SK-N-SH treated with all-trans-retinoic acid at 6 μM for 48 hours (cell line): ENCODE measurements around the gene RELA.

Source experiments
- ATAC-seq: fragments of 200-7000 bp; cut with Tn5 transposase; 3 replicates; pipeline ENCODE4 v1.9.1; 2020; ENCODE audit warnings: mild to moderate bottlenecking, moderate library complexity
- ARNTL ChIP-seq: fragments of 450-650 bp; formaldehyde crosslinking; IDR thresholded peaks from 2 replicates; pipeline ENCODE4 v1.5.0; 2020; ENCODE audit warnings: low read depth, mild to moderate bottlenecking, moderate library complexity, borderline replicate concordance
- BACH2 ChIP-seq: fragments of 250-450 bp; sonication (Bioruptor Pico); IDR thresholded peaks from 2 replicates; pipeline ENCODE4 v1.9.0; 2021; ENCODE audit warnings: mild to moderate bottlenecking, borderline replicate concordance
- ESRRG ChIP-seq: fragments of 250-450 bp; sonication (Bioruptor Pico); IDR thresholded peaks from 2 replicates; pipeline ENCODE4 v1.6.1; 2021; ENCODE audit warnings: mild to moderate bottlenecking
- GLIS3 ChIP-seq: fragments of 250-450 bp; sonication (Bioruptor Pico); IDR thresholded peaks from 2 replicates; pipeline ENCODE4 v1.5.0; 2020; ENCODE audit warnings: mild to moderate bottlenecking, moderate library complexity
- PPARA ChIP-seq: fragments of 250-450 bp; sonication (Bioruptor Pico); IDR thresholded peaks from 2 replicates; pipeline ENCODE4 v1.5.0; 2020; ENCODE audit warnings: mild to moderate bottlenecking, borderline replicate concordance
- SNAI2 ChIP-seq: fragments of 250-450 bp; sonication (Bioruptor Pico); IDR thresholded peaks from 2 replicates; pipeline ENCODE4 v1.5.0; 2020; ENCODE audit warnings: mild to moderate bottlenecking, moderate library complexity
- TCF4 ChIP-seq: fragments of 250-450 bp; sonication (Bioruptor Pico); IDR thresholded peaks from 2 replicates; pipeline ENCODE4 v1.8.0; 2021; ENCODE audit warnings: mild to moderate bottlenecking, moderate library complexity, borderline replicate concordance
- TOX ChIP-seq: fragments of 250-450 bp; sonication (Bioruptor Pico); IDR thresholded peaks from 2 replicates; pipeline ENCODE4 v1.8.0; 2021; ENCODE audit warnings: mild to moderate bottlenecking, moderate library complexity, borderline replicate concordance
- ZC3H10 ChIP-seq: fragments of 250-450 bp; sonication (Bioruptor Pico); IDR thresholded peaks from 2 replicates; pipeline ENCODE4 v1.5.1; 2021; ENCODE audit warnings: mild to moderate bottlenecking, moderate library complexity
- ZFP3 ChIP-seq: fragments of 250-450 bp; sonication (Bioruptor Pico); IDR thresholded peaks from 2 replicates; pipeline ENCODE4 v1.5.0; 2020; ENCODE audit warnings: mild to moderate bottlenecking, moderate library complexity
- ZFP30 ChIP-seq: fragments of 450-650 bp; formaldehyde crosslinking; IDR thresholded peaks from 2 replicates; pipeline ENCODE4 v1.5.0; 2022; ENCODE audit warnings: mild to moderate bottlenecking, moderate library complexity
- ZNF565 ChIP-seq: fragments of 450-650 bp; formaldehyde crosslinking; conservative IDR thresholded peaks from 2 replicates; pipeline ENCODE4 v1.5.0; 2020; ENCODE audit warnings: low read depth, mild to moderate bottlenecking, moderate library complexity
- ZNF70 ChIP-seq: fragments of 450-650 bp; formaldehyde crosslinking; IDR thresholded peaks from 2 replicates; pipeline ENCODE4 v1.5.0; 2020; ENCODE audit warnings: mild to moderate bottlenecking, moderate library complexity
- ZNF8 ChIP-seq: fragments of 450-650 bp; formaldehyde crosslinking; IDR thresholded peaks from 2 replicates; pipeline ENCODE4 v1.5.0; 2020; ENCODE audit warnings: mild to moderate bottlenecking, moderate library complexity
- TF ChIP-seq, protein P1 (sequence below): fragments of 250-450 bp; sonication (Bioruptor Pico); IDR thresholded peaks from 2 replicates; pipeline ENCODE4 v1.5.1; 2020; ENCODE audit warnings: low read depth, mild to moderate bottlenecking, moderate library complexity
- TF ChIP-seq, protein P2 (sequence below): fragments of 250-450 bp; sonication (Bioruptor Pico); IDR thresholded peaks from 2 replicates; pipeline ENCODE4 v1.5.1; 2021; ENCODE audit warnings: mild to moderate bottlenecking, moderate library complexity
- TF ChIP-seq, protein P3 (sequence below): fragments of 250-450 bp; sonication (Bioruptor Pico); IDR thresholded peaks from 2 replicates; pipeline ENCODE4 v1.5.0; 2020; ENCODE audit warnings: mild to moderate bottlenecking, moderate library complexity
- TF ChIP-seq, protein P4 (sequence below): fragments of 250-450 bp; sonication (Bioruptor Pico); IDR thresholded peaks from 2 replicates; pipeline ENCODE4 v1.8.0; 2020; ENCODE audit warnings: mild to moderate bottlenecking, moderate library complexity, borderline replicate concordance

RELA gene

DNA sequence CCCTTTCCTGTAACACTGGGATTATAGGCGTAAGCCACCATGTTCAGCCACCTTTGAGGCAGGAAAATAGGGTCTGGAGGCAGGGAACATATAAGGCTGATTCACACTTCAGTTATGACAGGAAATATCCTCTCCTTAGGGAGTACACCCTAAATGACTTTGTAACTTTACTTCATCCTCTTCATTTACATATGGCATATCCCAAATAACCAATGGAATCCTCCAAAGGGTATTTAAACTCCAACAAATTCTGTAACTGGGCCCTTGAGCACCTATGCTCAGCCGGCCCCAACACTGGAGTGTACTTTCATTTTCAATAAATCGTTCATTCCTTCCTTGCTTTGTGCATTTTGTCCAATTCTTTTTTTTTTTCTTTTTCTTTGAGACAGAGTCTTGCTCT, 47.7 kb upstream of the RELA start:
- ATAC-seq: no peak
- TF ChIP-seq ZFP3 (CRISPR knock-in tag) (no peak), BACH2 (CRISPR knock-in tag) (no peak), ZFP30 (no peak), ZNF565 (CRISPR knock-in tag) (no peak), PPARA (CRISPR knock-in tag) (no peak), GLIS3 (CRISPR knock-in tag) (no peak), ZC3H10 (CRISPR knock-in tag) (no peak), SNAI2 (CRISPR knock-in tag) (no peak), ESRRG (no peak), ZNF70 (CRISPR knock-in tag) (no peak), TOX (no peak)
- TF ChIP-seq, protein P1, sequence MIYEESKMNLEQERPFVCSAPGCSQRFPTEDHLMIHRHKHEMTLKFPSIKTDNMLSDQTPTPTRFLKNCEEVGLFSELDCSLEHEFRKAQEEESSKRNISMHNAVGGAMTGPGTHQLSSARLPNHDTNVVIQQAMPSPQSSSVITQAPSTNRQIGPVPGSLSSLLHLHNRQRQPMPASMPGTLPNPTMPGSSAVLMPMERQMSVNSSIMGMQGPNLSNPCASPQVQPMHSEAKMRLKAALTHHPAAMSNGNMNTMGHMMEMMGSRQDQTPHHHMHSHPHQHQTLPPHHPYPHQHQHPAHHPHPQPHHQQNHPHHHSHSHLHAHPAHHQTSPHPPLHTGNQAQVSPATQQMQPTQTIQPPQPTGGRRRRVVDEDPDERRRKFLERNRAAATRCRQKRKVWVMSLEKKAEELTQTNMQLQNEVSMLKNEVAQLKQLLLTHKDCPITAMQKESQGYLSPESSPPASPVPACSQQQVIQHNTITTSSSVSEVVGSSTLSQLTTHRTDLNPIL (CRISPR knock-in tag): no peak
- TF ChIP-seq, protein P2, sequence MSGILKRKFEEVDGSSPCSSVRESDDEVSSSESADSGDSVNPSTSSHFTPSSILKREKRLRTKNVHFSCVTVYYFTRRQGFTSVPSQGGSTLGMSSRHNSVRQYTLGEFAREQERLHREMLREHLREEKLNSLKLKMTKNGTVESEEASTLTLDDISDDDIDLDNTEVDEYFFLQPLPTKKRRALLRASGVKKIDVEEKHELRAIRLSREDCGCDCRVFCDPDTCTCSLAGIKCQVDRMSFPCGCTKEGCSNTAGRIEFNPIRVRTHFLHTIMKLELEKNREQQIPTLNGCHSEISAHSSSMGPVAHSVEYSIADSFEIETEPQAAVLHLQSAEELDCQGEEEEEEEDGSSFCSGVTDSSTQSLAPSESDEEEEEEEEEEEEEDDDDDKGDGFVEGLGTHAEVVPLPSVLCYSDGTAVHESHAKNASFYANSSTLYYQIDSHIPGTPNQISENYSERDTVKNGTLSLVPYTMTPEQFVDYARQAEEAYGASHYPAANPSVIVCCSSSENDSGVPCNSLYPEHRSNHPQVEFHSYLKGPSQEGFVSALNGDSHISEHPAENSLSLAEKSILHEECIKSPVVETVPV (CRISPR knock-in tag): no peak
- TF ChIP-seq, protein P3, sequence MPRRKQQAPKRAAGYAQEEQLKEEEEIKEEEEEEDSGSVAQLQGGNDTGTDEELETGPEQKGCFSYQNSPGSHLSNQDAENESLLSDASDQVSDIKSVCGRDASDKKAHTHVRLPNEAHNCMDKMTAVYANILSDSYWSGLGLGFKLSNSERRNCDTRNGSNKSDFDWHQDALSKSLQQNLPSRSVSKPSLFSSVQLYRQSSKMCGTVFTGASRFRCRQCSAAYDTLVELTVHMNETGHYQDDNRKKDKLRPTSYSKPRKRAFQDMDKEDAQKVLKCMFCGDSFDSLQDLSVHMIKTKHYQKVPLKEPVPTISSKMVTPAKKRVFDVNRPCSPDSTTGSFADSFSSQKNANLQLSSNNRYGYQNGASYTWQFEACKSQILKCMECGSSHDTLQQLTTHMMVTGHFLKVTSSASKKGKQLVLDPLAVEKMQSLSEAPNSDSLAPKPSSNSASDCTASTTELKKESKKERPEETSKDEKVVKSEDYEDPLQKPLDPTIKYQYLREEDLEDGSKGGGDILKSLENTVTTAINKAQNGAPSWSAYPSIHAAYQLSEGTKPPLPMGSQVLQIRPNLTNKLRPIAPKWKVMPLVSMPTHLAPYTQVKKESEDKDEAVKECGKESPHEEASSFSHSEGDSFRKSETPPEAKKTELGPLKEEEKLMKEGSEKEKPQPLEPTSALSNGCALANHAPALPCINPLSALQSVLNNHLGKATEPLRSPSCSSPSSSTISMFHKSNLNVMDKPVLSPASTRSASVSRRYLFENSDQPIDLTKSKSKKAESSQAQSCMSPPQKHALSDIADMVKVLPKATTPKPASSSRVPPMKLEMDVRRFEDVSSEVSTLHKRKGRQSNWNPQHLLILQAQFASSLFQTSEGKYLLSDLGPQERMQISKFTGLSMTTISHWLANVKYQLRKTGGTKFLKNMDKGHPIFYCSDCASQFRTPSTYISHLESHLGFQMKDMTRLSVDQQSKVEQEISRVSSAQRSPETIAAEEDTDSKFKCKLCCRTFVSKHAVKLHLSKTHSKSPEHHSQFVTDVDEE (CRISPR knock-in tag): no peak
- TF ChIP-seq, protein P4, sequence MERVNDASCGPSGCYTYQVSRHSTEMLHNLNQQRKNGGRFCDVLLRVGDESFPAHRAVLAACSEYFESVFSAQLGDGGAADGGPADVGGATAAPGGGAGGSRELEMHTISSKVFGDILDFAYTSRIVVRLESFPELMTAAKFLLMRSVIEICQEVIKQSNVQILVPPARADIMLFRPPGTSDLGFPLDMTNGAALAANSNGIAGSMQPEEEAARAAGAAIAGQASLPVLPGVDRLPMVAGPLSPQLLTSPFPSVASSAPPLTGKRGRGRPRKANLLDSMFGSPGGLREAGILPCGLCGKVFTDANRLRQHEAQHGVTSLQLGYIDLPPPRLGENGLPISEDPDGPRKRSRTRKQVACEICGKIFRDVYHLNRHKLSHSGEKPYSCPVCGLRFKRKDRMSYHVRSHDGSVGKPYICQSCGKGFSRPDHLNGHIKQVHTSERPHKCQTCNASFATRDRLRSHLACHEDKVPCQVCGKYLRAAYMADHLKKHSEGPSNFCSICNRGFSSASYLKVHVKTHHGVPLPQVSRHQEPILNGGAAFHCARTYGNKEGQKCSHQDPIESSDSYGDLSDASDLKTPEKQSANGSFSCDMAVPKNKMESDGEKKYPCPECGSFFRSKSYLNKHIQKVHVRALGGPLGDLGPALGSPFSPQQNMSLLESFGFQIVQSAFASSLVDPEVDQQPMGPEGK: no peak

DNA sequence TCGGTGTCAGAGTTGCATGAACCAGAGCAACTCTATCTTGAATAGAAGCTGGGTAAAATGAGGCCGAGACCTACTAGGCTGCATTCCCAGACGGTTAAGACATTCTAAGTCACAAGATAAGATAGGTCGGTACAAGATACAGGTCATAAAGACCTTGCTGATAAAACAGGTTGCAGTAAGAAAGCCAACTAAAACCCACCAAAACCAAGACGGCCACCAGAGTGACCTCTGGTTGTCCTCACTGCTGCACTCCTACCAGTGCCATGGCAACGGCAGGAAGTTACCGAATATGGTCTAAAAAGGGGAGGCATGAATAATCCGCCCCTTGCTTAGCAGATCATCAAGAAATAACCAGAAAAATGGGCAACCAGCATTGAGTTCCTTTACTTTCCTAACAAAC, 46.9 kb upstream of the RELA start:
- TF ChIP-seq ZFP30 (no peak), ZFP3 (CRISPR knock-in tag) (no peak), ARNTL (CRISPR knock-in tag) (no peak), GLIS3 (CRISPR knock-in tag) (no peak), ZC3H10 (CRISPR knock-in tag) (no peak), PPARA (CRISPR knock-in tag) (no peak), ZNF8 (CRISPR knock-in tag) (no peak), ESRRG (no peak), TOX (no peak), ZNF565 (CRISPR knock-in tag) (no peak), TCF4 (CRISPR knock-in tag) (no peak), SNAI2 (CRISPR knock-in tag) (no peak), BACH2 (CRISPR knock-in tag) (no peak), ZNF70 (CRISPR knock-in tag) (no peak)
- TF ChIP-seq, protein P2 (CRISPR knock-in tag): no peak
- TF ChIP-seq, protein P3 (CRISPR knock-in tag): no peak
- no peak for ATAC-seq
